ENCODE measurements around the gene PCSK6. TPM values are rescaled to one million over a fixed set of nuclear protein-coding genes. Genes with fewer than 3 reads are reported as not detected.

PCSK6 gene
- total RNA-seq, 1 donor from 2014 or later: 15.4 TPM

GRCh38 chr15:101325263-101326025, 164.1 kb downstream of the PCSK6 start:
- no peak for DNase-seq

- DNase-seq: no peak
These were observed 164.9 kb downstream of the PCSK6 start for GRCh38 chr15:101324524-101325177.

GRCh38 chr15:101323793-101324523, 165.5 kb downstream of the PCSK6 start:
- no peak for DNase-seq

- DNase-seq: no peak
These were observed 166.5 kb downstream of the PCSK6 start for GRCh38 chr15:101322854-101323477.

- DNase-seq: no peak
These were observed 167.4 kb downstream of the PCSK6 start for GRCh38 chr15:101322016-101322695.

GRCh38 chr15:101320501-101321052, 168.9 kb downstream of the PCSK6 start:
- no peak for DNase-seq

GRCh38 chr15:101318839-101319238, 170.7 kb downstream of the PCSK6 start:
- no peak for DNase-seq

GRCh38 chr15:101318147-101318819, 171.2 kb downstream of the PCSK6 start:
- DNase-seq: no peak

- no peak for DNase-seq
These were observed 172.1 kb downstream of the PCSK6 start for GRCh38 chr15:101317336-101317872.

- no peak for DNase-seq
These were observed 173.0 kb downstream of the PCSK6 start for GRCh38 chr15:101316529-101316928.

- no peak for DNase-seq
These were observed 173.8 kb downstream of the PCSK6 start for GRCh38 chr15:101315736-101316135.

GRCh38 chr15:101314336-101315125, 175.0 kb downstream of the PCSK6 start:
- DNase-seq: no peak

GRCh38 chr15:101313041-101313761, 176.3 kb downstream of the PCSK6 start:
- no peak for DNase-seq

GRCh38 chr15:101310508-101310907, 179.0 kb downstream of the PCSK6 start:
- no peak for DNase-seq

GRCh38 chr15:101310161-101310480, 179.4 kb downstream of the PCSK6 start:
- DNase-seq: no peak

- no peak for DNase-seq
These were observed 179.9 kb downstream of the PCSK6 start for GRCh38 chr15:101309436-101310160.

GRCh38 chr15:101308604-101309435, 180.7 kb downstream of the PCSK6 start:
- DNase-seq: no peak
